HS-27A (cell line): ENCODE measurements around the gene ZNF793.

Experiments used
- DNase-seq: peaks from one replicate; pipeline ENCODE4 v3.0.0-alpha.2; 2012; ENCODE audit warnings: low read depth, missing footprints

Gene ZNF793

DNA sequence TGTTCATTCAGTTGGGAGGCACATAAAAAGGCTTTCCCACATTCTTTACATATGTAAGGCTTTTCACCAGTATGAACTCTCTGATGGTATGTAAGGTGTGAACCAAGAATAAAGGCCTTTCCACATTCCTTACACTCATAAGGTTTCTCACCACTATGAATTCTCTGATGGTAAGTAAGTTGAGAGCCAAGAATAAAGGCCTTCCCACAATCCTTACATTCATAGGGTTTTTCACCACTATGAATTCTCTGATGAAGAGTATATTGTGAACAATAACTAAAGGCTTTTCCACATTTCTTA lies 58.6 kb downstream of the ZNF793 start:
- no peak for DNase-seq

DNA sequence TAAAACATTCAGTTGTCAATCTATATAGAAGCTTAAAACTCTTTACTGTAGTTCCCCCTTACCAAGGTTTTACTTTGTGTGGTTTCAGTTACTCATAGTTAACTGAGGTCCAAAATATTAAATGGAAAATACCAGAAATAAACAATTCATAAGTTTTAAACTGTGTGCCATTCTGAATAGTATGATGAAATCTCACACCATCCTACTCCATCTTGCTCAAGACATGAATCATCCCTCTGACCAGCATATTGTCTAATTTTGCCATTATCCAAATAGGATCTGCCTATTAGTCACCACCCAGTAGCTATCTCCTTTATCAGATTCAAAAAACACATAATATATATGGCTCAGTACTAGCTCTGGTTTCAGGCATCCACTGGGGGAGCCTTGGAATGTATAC lies 65.5 kb downstream of the ZNF793 start:
- no peak for DNase-seq

DNA sequence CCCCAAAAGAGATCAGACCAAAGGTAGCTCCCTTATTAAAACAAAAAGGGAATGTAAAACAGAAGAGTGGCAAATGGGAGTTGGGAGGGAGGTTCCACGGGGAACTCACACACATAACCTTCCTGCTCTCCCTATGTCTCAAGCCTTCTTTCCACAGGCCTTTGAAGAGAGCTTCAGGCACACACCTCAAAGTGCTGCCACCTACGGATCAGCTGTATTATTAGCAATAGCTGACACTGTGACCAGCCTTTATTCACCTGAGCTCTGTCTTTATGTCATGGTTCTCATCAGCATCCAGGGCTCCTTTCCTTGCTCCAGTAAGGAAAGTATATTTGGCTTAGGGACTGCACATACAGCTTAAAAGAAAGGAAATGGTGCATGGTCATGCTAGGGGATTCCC lies 76.6 kb downstream of the ZNF793 start:
- DNase-seq = no peak
